ENCODE measurements around the gene B4GALT1. TPM values are rescaled to one million over a fixed set of nuclear protein-coding genes. Genes with fewer than 3 reads are reported as not detected.

The B4GALT1 gene
- total RNA-seq, 1 donor from 2014 or later: 60.2 TPM

DNA sequence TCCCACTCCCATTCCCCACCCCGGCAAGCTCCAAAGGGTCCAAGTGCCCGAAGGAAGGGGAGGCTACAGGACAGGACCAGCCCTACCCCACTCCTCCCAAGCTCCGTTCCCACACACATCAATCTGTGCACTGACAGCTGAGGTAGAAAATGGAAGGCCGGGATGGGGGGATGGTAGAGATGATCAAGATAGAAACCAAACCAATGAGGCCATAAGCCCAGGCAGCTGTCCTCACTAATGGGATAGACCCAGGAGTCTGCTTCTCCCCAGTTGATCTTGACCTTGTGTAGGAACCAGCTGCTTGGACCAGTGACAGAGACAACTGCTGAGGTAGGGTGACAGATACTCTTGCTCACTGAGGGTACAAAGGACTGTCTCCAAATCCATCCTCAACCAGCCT is 38.6 kb downstream of the B4GALT1 start:
- H3K4me1 Mint-ChIP-seq (ENCODE audit: low read depth): peaks cover 47% of the 10 kb centered on the region
- H3K9me3 Mint-ChIP-seq (ENCODE audit: low read depth): no peaks in the 10 kb centered on the region
- no peak for DNase-seq (ENCODE audit: low spot score)
- H3K27ac Mint-ChIP-seq (ENCODE audit: unreplicated experiment): no peak overlapping the region
- no peak overlapping the region for H3K4me3 Mint-ChIP-seq (ENCODE audit: unreplicated experiment)
- H3K36me3 Mint-ChIP-seq (ENCODE audit: low read depth): peaks cover 29% of the 10 kb centered on the region
- H3K27me3 Mint-ChIP-seq (ENCODE audit: low read depth): no peaks in the 10 kb centered on the region
- no peak for TF ChIP-seq CTCF (IDR thresholded peaks at IDR 0.05)

- no peaks in the 10 kb centered on the region for H3K9me3 Mint-ChIP-seq (ENCODE audit: low read depth)
- no peak for DNase-seq (ENCODE audit: low spot score)
- peaks cover 43% of the 10 kb centered on the region for H3K4me1 Mint-ChIP-seq (ENCODE audit: low read depth)
- TF ChIP-seq CTCF (IDR thresholded peaks at IDR 0.05): no peak
- no peaks in the 10 kb centered on the region for H3K27me3 Mint-ChIP-seq (ENCODE audit: low read depth)
- no peak overlapping the region for H3K4me3 Mint-ChIP-seq (ENCODE audit: unreplicated experiment)
- no peak overlapping the region for H3K27ac Mint-ChIP-seq (ENCODE audit: unreplicated experiment)
- peaks cover 26% of the 10 kb centered on the region for H3K36me3 Mint-ChIP-seq (ENCODE audit: low read depth)
Observed at GRCh38 chr9:33127881-33128280, 39.3 kb downstream of the B4GALT1 start.

- H3K4me1 Mint-ChIP-seq (ENCODE audit: low read depth): peaks cover 27% of the 10 kb centered on the region
- H3K9me3 Mint-ChIP-seq (ENCODE audit: low read depth): no peaks in the 10 kb centered on the region
- no peak for TF ChIP-seq CTCF (IDR thresholded peaks at IDR 0.05)
- no peak for DNase-seq (ENCODE audit: low spot score)
- no peaks in the 10 kb centered on the region for H3K27me3 Mint-ChIP-seq (ENCODE audit: low read depth)
- no peak overlapping the region for H3K27ac Mint-ChIP-seq (ENCODE audit: unreplicated experiment)
- peaks cover 26% of the 10 kb centered on the region for H3K36me3 Mint-ChIP-seq (ENCODE audit: low read depth)
- no peak overlapping the region for H3K4me3 Mint-ChIP-seq (ENCODE audit: unreplicated experiment)
Observed at GRCh38 chr9:33125871-33126823, 41.0 kb downstream of the B4GALT1 start.

DNA sequence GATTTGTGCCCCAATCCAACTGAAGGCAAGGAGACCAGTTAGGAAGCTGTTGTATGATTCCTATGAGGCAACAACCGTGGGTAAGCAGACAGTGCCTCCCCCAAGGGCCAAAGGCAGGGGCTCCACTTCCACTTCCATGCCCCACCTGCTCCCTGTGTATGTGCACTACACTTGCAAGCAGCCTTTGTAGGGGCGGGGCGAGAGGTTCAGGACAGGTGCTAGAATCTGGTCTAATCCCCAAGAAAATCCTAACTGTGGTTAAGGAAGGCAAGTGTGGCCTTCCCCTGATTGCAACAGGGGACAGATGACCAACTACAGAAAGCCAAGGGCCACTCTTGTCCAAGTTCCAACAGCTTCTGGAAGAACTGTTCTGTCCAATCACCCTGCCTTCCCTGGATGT is 41.7 kb downstream of the B4GALT1 start:
- Mint-ChIP-seq H3K4me3 (ENCODE audit: unreplicated experiment) (no peak overlapping the region), H3K4me1 (ENCODE audit: low read depth) (peaks cover 27% of the 10 kb centered on the region), H3K9me3 (ENCODE audit: low read depth) (no peaks in the 10 kb centered on the region), H3K27me3 (ENCODE audit: low read depth) (no peaks in the 10 kb centered on the region), H3K27ac (ENCODE audit: unreplicated experiment) (no peak overlapping the region), H3K36me3 (ENCODE audit: low read depth) (peaks cover 25% of the 10 kb centered on the region)
- no peak for DNase-seq (ENCODE audit: low spot score)
- no peak for TF ChIP-seq CTCF (IDR thresholded peaks at IDR 0.05)

GRCh38 chr9:33124751-33125381 is 42.3 kb downstream of the B4GALT1 start:
- TF ChIP-seq CTCF (IDR thresholded peaks at IDR 0.05): peak; percentile 21
- Mint-ChIP-seq H3K9me3 (ENCODE audit: low read depth) (no peaks in the 10 kb centered on the region), H3K27me3 (ENCODE audit: low read depth) (no peaks in the 10 kb centered on the region), H3K27ac (ENCODE audit: unreplicated experiment) (no peak overlapping the region), H3K36me3 (ENCODE audit: low read depth) (peaks cover 27% of the 10 kb centered on the region), H3K4me1 (ENCODE audit: low read depth) (peaks cover 25% of the 10 kb centered on the region), H3K4me3 (ENCODE audit: unreplicated experiment) (no peak overlapping the region)
- no peak for DNase-seq (ENCODE audit: low spot score)

Data from chondrocyte (in vitro differentiated cells).